Esophagus squamous epithelium (tissue), 4 donors: ENCODE data around the gene TLR3.

ENCODE experiments used
- CTCF ChIP-seq, 6 experiments: fragments of 450-650 bp in 4 of 6; fragments of 200-600 bp in 2 of 6; sonication (generic) in 2 of 6; IDR thresholded peaks; one replicate each; pipeline ENCODE4 v1.5.1; 2016 to 2019; ENCODE audit warnings: antibody characterized with exemption in 6 of 6, mild to moderate bottlenecking in 4 of 6, moderate library complexity in 4 of 6
- POLR2A ChIP-seq, 4 donors: fragments of 450-650 bp; IDR thresholded peaks; one replicate each; pipeline ENCODE4 v1.6.1; 2017; ENCODE audit warnings: antibody characterized with exemption in 4 of 4, mild to moderate bottlenecking in 4 of 4, moderate library complexity in 3 of 4

GRCh38 chr4:186058253-186058979 lies 10.5 kb upstream of the TLR3 start:
- no peak for TF ChIP-seq CTCF (IDR thresholded peaks at IDR 0.05)
- no peak for TF ChIP-seq POLR2A (IDR thresholded peaks at IDR 0.05)
